ENCODE data around the gene DDX39B. TPM values are rescaled to one million over a fixed set of nuclear protein-coding genes. Genes with fewer than 3 reads are reported as not detected.

The DDX39B gene
- total and polyA plus RNA-seq, 9 of the 15 experiments (the other 6 are each of a cell fraction or from before 2014, with no cell fraction given), result 479 to 869 (median 592) TPM

GRCh38 chr6:31559958-31560696, 18.3 kb upstream of the DDX39B start (continued):
- TF ChIP-seq, protein P1, sequence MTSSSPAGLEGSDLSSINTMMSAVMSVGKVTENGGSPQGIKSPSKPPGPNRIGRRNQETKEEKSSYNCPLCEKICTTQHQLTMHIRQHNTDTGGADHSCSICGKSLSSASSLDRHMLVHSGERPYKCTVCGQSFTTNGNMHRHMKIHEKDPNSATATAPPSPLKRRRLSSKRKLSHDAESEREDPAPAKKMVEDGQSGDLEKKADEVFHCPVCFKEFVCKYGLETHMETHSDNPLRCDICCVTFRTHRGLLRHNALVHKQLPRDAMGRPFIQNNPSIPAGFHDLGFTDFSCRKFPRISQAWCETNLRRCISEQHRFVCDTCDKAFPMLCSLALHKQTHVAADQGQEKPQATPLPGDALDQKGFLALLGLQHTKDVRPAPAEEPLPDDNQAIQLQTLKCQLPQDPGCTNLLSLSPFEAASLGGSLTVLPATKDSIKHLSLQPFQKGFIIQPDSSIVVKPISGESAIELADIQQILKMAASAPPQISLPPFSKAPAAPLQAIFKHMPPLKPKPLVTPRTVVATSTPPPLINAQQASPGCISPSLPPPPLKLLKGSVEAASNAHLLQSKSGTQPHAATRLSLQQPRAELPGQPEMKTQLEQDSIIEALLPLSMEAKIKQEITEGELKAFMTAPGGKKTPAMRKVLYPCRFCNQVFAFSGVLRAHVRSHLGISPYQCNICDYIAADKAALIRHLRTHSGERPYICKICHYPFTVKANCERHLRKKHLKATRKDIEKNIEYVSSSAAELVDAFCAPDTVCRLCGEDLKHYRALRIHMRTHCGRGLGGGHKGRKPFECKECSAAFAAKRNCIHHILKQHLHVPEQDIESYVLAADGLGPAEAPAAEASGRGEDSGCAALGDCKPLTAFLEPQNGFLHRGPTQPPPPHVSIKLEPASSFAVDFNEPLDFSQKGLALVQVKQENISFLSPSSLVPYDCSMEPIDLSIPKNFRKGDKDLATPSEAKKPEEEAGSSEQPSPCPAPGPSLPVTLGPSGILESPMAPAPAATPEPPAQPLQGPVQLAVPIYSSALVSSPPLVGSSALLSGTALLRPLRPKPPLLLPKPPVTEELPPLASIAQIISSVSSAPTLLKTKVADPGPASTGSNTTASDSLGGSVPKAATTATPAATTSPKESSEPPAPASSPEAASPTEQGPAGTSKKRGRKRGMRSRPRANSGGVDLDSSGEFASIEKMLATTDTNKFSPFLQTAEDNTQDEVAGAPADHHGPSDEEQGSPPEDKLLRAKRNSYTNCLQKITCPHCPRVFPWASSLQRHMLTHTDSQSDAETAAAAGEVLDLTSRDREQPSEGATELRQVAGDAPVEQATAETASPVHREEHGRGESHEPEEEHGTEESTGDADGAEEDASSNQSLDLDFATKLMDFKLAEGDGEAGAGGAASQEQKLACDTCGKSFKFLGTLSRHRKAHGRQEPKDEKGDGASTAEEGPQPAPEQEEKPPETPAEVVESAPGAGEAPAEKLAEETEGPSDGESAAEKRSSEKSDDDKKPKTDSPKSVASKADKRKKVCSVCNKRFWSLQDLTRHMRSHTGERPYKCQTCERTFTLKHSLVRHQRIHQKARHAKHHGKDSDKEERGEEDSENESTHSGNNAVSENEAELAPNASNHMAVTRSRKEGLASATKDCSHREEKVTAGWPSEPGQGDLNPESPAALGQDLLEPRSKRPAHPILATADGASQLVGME (CRISPR knock-in tag; IDR thresholded peaks at IDR 0.05), result no peak
- TF ChIP-seq HDGF (IDR thresholded peaks at IDR 0.05) (no peak), TEAD4 (IDR thresholded peaks at IDR 0.05; ENCODE audit: low read length) (peak; percentile 60; the same call in 1 of the 2 replicates), TEAD4 (CRISPR knock-in tag; IDR thresholded peaks at IDR 0.05; ENCODE audit: borderline replicate concordance) (no peak), ZBTB8A (IDR thresholded peaks at IDR 0.05; ENCODE audit: partially characterized antibody) (no peak), RBBP5 (IDR thresholded peaks at IDR 0.05; ENCODE audit: borderline replicate concordance, insufficient read depth, low read length, poor library complexity, severe bottlenecking) (peak; percentile 32), EP400 (IDR thresholded peaks at IDR 0.05) (peak; percentile 58), POLR2G (IDR thresholded peaks at IDR 0.05; ENCODE audit: low read depth, low read length) (no peak), ETV5 (CRISPR knock-in tag; IDR thresholded peaks at IDR 0.05; ENCODE audit: low read depth) (peak; percentile 73; the same call in 1 of the 2 replicates), HEY1 (CRISPR knock-in tag; IDR thresholded peaks at IDR 0.05; ENCODE audit: borderline replicate concordance) (no peak), RAD21 (CRISPR knock-in tag; conservative IDR thresholded peaks at IDR 0.05 in 1 of 2, IDR thresholded peaks at IDR 0.05 in 1 of 2) (peak in 1 of 2 experiments; percentile 16; a peak in 1 of 4 replicates), CBFA2T3 (IDR thresholded peaks at IDR 0.05) (peak; percentile 87), COPS2 (conservative IDR thresholded peaks at IDR 0.05) (no peak), SMARCA5 (IDR thresholded peaks at IDR 0.05) (0 out of 2 replicates have a peak, but pooled peaks have one; percentile 2), TAF1 (IDR thresholded peaks at IDR 0.05; ENCODE audit: control insufficient read depth, extremely low read depth, insufficient read depth, low read length, severe bottlenecking) (no peak)
- TF ChIP-seq, protein P2, sequence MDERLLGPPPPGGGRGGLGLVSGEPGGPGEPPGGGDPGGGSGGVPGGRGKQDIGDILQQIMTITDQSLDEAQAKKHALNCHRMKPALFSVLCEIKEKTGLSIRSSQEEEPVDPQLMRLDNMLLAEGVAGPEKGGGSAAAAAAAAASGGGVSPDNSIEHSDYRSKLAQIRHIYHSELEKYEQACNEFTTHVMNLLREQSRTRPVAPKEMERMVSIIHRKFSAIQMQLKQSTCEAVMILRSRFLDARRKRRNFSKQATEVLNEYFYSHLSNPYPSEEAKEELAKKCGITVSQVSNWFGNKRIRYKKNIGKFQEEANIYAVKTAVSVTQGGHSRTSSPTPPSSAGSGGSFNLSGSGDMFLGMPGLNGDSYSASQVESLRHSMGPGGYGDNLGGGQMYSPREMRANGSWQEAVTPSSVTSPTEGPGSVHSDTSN (CRISPR knock-in tag; IDR thresholded peaks at IDR 0.05; ENCODE audit: low read depth), result no peak
- TF ChIP-seq, protein P2 (tag; conservative IDR thresholded peaks at IDR 0.05; ENCODE audit: low read depth), result no peak
- TF ChIP-seq, protein P3, sequence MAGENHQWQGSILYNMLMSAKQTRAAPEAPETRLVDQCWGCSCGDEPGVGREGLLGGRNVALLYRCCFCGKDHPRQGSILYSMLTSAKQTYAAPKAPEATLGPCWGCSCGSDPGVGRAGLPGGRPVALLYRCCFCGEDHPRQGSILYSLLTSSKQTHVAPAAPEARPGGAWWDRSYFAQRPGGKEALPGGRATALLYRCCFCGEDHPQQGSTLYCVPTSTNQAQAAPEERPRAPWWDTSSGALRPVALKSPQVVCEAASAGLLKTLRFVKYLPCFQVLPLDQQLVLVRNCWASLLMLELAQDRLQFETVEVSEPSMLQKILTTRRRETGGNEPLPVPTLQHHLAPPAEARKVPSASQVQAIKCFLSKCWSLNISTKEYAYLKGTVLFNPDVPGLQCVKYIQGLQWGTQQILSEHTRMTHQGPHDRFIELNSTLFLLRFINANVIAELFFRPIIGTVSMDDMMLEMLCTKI (IDR thresholded peaks at IDR 0.05; ENCODE audit: partially characterized antibody), result no peak
